Stomach smooth muscle (tissue), 2 donors: ENCODE measurements around the gene AP5Z1.

Source experiments
- H3K27ac ChIP-seq: one replicate; pipeline ENCODE4 v1.7.0; 2013; ENCODE audit warnings: mild to moderate bottlenecking, low read length, inconsistent platforms
- H3K27me3 ChIP-seq, 2 donors: one replicate each; pipeline ENCODE4 v1.7.0; 2013; ENCODE audit warnings: low read length in 2 of 2; ENCODE audit not compliant: insufficient read depth in 2 of 2, control insufficient read depth in 1 of 2
- H3K36me3 ChIP-seq, 2 donors: one replicate each; pipeline ENCODE4 v1.7.0; 2013; ENCODE audit warnings: low read length in 2 of 2; ENCODE audit not compliant: control insufficient read depth in 2 of 2, insufficient read depth in 2 of 2
- H3K4me1 ChIP-seq: one replicate; pipeline ENCODE4 v1.7.0; 2013; ENCODE audit warnings: low read length; ENCODE audit not compliant: control insufficient read depth, insufficient read depth
- H3K4me3 ChIP-seq, 2 donors: one replicate each; pipeline ENCODE4 v1.7.0; 2013; ENCODE audit warnings: low read length in 2 of 2
- H3K9ac ChIP-seq, 2 donors: one replicate each; pipeline ENCODE4 v1.7.0; 2013; ENCODE audit warnings: low read length in 2 of 2, mild to moderate bottlenecking in 1 of 2
- H3K9me3 ChIP-seq, 2 donors: one replicate each; pipeline ENCODE4 v1.7.0; 2013; ENCODE audit warnings: low read length in 2 of 2; ENCODE audit not compliant: control insufficient read depth in 2 of 2
- donor health status: healthy.
- donor health status: Pancreatic carcinoma.

The AP5Z1 gene

GRCh38 chr7:4782333-4783291 is 7.2 kb downstream of the AP5Z1 start:
- H3K27ac ChIP-seq = no peak overlapping the region
- H3K9me3 ChIP-seq = no peaks in the 10 kb centered on the region
- H3K36me3 ChIP-seq = peaks cover 26 to 35% of the 10 kb centered on the region in 2 donors
- H3K4me3 ChIP-seq = no peak overlapping the region
- H3K4me1 ChIP-seq = peaks cover 7% of the 10 kb centered on the region
- no peaks in the 10 kb centered on the region for H3K27me3 ChIP-seq
- no peak overlapping the region for H3K9ac ChIP-seq

DNA sequence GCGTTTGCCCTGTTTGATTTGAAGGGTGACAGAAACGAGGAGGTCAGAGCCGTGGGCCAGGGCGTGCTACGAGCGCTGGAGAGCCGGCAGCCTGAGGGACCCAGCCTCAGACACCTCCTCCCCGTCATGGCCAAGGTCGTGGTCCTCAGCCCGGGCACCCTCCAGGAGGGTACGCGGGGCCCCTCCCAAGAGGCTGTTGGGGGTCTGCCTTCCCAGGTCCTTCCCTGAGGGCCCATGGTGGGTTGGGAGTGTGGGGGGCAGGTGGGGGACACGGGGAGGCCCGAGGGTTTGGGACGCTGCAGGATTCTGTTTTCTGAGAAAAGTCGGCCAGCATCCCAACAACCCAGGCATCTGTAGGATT is 7.8 kb downstream of the AP5Z1 start:
- Histone ChIP-seq H3K27me3 (no peaks in the 10 kb centered on the region), H3K4me1 (peaks cover 1% of the 10 kb centered on the region)

GRCh38 chr7:4783762-4784351 is 8.4 kb downstream of the AP5Z1 start:
- no peaks in the 10 kb centered on the region for H3K9me3 ChIP-seq
- no peak overlapping the region for H3K9ac ChIP-seq
- no peaks in the 10 kb centered on the region for H3K27me3 ChIP-seq
- H3K4me1 ChIP-seq = no peaks in the 10 kb centered on the region
- no peak overlapping the region for H3K27ac ChIP-seq
- no peak overlapping the region for H3K4me3 ChIP-seq
- H3K36me3 ChIP-seq = peaks cover 38 to 41% of the 10 kb centered on the region in 2 donors

More for the DNA sequence above, 7.8 kb downstream of the AP5Z1 start:
- Histone ChIP-seq H3K27ac (no peak overlapping the region), H3K9ac (no peak overlapping the region), H3K9me3 (no peaks in the 10 kb centered on the region), H3K36me3 (peaks cover 33 to 39% of the 10 kb centered on the region in 2 donors), H3K4me3 (no peak overlapping the region)

DNA sequence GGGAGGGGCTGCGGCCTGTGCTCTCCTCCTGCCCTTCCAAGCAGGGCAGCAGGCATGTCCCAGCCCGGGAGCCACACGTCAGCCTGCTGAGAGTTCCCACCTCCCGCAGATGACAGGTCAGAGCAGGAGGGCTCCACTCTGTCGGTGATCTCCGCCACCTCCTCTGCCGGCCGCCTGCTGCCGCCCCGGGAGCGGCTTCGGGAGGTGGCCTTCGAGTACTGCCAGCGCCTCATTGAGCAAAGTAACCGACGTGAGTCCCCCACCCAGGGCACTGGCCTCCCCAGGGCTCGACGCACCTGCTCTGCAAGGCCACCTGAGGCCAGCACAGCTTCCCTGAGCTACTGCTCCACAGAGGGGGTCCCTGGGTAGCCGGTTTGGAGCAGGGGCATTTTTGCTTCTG is 9.4 kb downstream of the AP5Z1 start:
- Histone ChIP-seq H3K27ac (no peak overlapping the region), H3K4me1 (no peaks in the 10 kb centered on the region), H3K9ac (no peak overlapping the region), H3K36me3 (peaks cover 38 to 41% of the 10 kb centered on the region in 2 donors), H3K9me3 (no peaks in the 10 kb centered on the region), H3K27me3 (no peaks in the 10 kb centered on the region), H3K4me3 (no peak overlapping the region)

DNA sequence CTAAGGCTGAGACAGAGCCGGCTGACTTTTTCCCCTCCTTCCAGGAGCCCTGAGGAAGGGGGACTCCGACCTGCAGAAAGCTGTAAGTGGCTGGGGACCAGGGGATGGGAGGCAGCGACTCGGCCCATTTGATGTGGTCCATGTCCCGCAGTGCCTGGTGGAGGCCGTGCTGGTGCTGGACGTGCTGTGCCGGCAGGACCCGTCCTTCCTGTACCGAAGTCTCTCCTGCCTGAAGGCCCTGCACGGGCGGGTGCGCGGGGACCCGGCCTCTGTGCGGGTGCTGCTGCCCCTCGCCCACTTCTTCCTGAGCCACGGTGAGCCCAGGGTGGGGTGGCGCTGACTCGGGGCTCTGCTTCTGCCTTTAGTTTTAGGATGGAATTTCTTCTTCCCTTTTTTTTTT is 9.9 kb downstream of the AP5Z1 start:
- Histone ChIP-seq H3K9me3 (no peaks in the 10 kb centered on the region), H3K4me1 (no peaks in the 10 kb centered on the region), H3K36me3 (peaks cover 38 to 44% of the 10 kb centered on the region in 2 donors), H3K4me3 (no peak overlapping the region), H3K27ac (no peak overlapping the region), H3K9ac (no peak overlapping the region), H3K27me3 (no peaks in the 10 kb centered on the region)

- Histone ChIP-seq H3K9me3 (no peaks in the 10 kb centered on the region), H3K4me1 (no peaks in the 10 kb centered on the region), H3K4me3 (no peak overlapping the region), H3K9ac (no peak overlapping the region), H3K36me3 (peaks cover 35 to 48% of the 10 kb centered on the region in 2 donors), H3K27ac (no peak overlapping the region), H3K27me3 (no peaks in the 10 kb centered on the region)
These were observed 10.6 kb downstream of the AP5Z1 start for GRCh38 chr7:4786015-4786414.

- Histone ChIP-seq H3K4me1 (peaks cover 4% of the 10 kb centered on the region), H3K27me3 (no peaks in the 10 kb centered on the region), H3K4me3 (no peak overlapping the region), H3K27ac (no peak overlapping the region), H3K9ac (no peak overlapping the region), H3K36me3 (peaks cover 21 to 36% of the 10 kb centered on the region in 2 donors), H3K9me3 (no peaks in the 10 kb centered on the region)
These were observed 12.1 kb downstream of the AP5Z1 start for GRCh38 chr7:4787541-4787940.

DNA sequence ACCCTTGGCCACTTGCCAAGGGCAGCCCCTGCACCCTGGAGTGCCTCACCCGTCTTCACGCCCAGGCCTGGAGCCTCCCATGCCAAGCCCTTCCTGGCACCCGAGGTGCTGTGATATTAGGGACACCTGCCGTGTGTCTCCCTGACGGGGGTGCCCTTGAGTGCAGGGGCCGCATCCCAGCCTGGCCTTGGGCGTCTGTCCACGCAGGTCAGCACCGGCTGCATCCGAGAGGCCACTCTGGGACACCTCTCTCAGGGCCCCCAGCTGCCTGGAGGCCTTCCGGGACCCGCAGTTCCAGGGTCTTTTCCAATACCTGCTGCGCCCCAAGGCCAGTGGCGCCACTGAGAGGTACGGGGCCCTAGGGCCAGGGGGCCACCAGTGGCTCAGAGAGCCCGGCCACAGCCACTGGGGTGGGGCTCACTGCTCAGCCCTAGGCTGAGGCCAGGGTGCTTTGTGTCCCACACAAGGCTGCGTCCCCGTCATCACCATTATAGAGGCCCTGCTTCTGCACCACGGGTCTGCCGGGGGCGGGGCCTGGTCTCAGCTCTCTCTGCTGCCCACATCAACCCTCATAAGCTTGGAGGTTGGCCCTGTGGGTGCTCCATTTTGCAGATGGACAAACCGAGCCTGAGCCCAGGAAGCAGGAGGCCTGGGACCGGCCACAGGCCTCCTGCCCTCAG is 12.7 kb downstream of the AP5Z1 start:
- Histone ChIP-seq H3K36me3 (peaks cover 19 to 36% of the 10 kb centered on the region in 2 donors), H3K9me3 (no peaks in the 10 kb centered on the region), H3K4me3 (no peak overlapping the region), H3K9ac (no peak overlapping the region), H3K27me3 (no peaks in the 10 kb centered on the region), H3K4me1 (peaks cover 9% of the 10 kb centered on the region), H3K27ac (no peak overlapping the region)

DNA sequence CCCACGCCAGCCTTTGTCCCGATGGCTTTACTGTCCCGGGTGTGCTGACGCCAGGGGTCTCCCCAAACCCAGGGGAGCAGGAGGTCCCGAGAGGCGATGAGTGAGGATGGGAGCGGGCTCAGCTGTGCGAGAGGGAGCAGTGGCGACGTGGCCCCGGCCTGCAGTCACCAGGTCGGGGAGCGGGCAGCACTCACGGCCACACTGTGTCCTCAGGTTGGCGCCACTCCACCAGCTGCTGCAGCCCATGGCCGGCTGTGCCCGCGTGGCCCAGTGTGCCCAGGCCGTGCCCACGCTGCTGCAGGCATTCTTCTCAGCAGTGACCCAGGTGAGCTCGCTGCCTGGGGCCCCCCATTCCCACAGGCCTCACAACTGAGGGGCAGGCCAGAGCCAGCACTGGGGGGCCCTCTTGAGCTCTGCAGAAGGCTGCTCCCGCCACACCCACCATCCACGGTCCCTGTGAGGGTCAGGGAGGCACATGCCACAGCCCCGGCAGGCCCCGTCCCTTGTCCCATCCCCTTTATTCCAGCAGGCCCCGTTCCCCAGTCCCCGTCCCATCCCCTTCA is 13.3 kb downstream of the AP5Z1 start:
- peaks cover 19 to 34% of the 10 kb centered on the region in 2 donors for H3K36me3 ChIP-seq
- no peaks in the 10 kb centered on the region for H3K27me3 ChIP-seq
- H3K4me3 ChIP-seq = no peak overlapping the region
- no peak overlapping the region for H3K9ac ChIP-seq
- H3K9me3 ChIP-seq = no peaks in the 10 kb centered on the region
- peaks cover 9% of the 10 kb centered on the region for H3K4me1 ChIP-seq
- H3K27ac ChIP-seq = no peak overlapping the region

DNA sequence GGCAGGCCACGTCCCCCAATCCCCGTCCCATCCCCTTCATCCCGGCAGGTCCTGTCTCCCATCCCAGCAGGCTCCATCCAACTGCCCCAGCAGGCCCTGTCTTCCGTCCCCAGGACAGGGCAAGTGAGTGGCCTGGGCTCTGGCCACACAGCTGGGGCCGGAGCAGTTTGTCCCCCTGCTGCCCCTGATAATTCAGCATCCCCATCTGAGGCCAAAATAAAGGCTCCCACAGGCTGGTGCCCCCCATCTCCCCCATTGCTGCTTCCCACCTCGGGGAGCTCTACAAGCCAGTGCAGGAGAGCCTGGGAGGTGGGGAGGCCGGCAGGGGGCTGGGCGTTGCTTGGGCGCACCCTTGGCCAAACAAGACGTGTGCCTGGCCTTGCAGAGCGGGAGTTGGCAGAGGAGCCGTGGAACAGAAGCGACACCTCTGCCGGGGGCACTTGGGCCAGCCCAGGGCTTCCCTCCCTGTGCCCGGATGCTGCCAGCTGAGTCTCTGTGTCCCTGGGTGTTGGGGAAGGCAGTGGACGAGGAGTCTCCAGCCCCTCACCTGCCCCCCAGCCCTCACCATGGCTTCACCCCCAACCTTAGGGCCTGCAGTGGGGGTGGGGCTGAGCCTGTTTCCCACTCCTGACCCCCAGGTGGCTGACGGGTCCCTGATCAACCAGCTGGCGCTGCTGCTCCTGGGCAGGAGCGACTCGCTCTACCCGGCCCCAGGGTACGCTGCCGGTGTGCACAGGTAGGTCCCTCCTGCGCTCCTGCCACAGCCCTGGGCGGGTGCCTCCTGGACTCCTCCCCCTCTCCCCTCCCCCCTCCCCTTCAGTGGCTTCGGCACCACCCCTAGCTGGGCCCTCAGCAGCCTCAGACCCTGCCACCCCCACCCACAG is 14.0 kb downstream of the AP5Z1 start:
- Histone ChIP-seq H3K9me3 (no peaks in the 10 kb centered on the region), H3K4me1 (peaks cover 9% of the 10 kb centered on the region), H3K9ac (no peak overlapping the region), H3K27me3 (no peaks in the 10 kb centered on the region), H3K4me3 (no peak overlapping the region), H3K36me3 (peaks cover 19 to 31% of the 10 kb centered on the region in 2 donors), H3K27ac (no peak overlapping the region)
